Activated CD4-positive, alpha-beta T cell treated with anti-CD3 and anti-CD28 coated beads, Interleukin-2, amount 50 U/mL, for 1 hour (primary cell): ENCODE data around the gene WNK2.

Experiments used
- DNase-seq: peaks from one replicate; pipeline ENCODE4 v3.0.0-alpha.2; 2020

WNK2 gene

GRCh38 chr9:93203026-93203717 is 19.2 kb downstream of the WNK2 start:
- no peak for DNase-seq

- DNase-seq = no peak
Measured at GRCh38 chr9:93203718-93204469, 20.0 kb downstream of the WNK2 start.

GRCh38 chr9:93204470-93205043 is 20.6 kb downstream of the WNK2 start:
- DNase-seq = no peak

DNA sequence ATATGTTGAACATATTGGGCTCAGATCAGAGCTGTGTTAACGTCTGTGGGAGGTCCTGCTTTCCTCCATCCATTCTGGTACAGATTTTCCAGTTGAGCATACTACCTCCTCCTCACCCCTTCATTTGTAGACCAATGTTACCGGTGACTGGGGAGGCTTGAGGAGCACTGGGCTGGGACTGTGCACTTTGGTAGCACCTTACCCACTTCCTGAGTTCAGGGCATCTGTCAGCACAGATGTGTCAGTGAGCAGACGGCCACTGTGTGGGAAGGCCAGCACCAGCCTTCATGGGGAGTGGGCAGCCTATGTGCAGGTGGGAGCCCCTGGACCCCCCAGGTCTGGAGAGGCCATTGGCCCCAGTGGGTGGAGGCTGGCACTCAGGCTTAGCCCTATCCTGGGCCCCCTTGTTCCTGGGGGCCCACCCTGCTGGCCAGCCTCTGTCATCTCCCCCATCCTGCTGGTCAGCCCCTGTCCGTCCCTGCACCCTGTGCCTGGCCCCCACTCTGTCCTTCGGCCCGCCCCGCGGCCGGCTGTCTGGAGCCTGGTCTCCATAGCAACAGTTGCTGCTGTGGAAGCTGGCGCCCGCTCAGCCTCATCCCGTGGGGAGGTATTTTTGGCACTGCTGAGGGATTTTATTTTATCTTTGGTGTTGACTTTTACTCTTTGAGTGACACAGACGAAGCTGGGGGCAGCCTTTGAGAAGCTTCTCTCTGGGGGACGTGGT is 21.3 kb downstream of the WNK2 start:
- no peak for DNase-seq

DNA sequence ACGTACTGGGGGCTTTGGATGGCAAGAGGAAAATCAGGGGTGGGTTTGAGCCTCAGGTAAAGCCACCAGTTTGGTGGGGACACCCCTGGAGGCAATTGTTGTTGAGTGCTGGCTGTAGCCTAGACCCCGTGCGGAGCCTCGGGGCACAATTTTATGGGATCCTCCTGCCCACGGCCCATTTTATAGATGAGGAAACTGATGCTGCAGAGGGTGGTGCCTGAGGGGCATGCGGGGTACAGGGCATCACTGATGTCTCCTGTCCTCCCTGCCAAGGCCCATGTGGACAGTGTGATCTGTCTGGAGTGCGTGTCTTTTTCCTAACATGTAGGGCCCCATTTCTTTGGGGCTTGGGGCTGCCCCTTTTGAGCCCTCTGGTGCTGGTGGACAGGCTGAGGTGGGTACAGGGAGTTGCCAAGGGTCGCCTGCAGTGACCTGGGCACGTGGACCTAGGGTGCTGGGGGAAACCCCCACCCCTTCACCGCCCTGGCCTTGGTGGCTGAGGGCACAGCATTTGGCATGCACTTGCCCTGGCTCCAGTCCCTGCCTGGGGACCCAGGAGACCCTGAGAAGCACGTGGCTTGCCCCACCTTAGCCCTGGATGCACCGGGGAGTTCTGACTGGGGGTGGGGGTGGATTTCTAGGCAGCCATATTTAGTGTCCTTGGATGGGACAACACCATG is 22.1 kb downstream of the WNK2 start:
- DNase-seq = no peak

DNA sequence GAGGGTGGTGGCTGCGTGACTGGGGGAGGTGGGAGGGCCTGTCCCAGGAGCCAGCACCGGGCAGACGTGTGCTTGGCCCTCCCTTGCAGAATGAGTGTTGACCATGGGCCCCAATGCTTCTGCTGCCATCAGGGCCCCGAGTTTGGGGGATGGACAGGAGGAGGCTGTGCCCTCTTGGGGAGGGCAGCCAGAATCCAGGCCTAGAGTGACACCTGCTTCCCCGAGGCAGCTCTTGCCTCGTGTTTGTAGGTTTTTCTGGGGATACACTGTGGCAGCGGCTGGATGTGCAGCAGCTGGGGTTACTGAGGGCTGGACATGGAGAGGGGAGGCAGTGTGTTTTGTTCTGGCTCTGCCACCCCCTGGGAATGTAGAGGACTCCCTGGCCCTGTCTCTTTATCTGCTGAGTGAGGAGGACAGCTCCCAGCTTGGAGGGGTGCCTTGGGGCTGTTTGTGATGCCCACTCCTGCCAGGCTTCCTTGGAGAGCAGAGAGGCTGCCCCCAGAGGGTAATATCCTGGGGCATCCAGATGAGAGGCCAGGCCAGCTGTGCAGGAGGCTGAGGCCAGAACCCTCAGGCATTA is 22.7 kb downstream of the WNK2 start:
- no peak for DNase-seq

DNA sequence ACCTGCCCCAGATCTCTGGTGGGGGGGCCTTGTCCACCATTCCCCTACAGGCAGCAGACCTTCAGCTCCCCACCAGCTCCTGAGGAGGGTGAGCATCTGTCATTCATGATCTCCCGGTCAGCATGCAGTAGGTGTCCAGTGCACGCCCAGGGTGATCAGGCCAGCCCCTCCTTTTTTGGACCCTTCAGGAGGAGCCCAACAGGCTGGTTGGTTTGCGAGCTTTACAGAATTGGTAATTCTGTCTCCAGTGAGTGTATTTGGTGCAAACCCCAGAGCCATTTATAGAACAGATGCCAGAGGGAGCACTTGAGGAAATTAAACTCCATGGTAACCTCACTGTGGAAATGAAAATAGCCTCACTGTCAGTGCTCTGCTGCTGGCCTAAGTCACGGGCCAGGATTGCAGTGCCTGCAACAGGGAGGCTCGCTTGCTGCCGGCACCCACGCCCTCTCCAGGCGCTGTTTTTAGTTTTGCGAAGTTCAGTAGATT is 23.4 kb downstream of the WNK2 start:
- no peak for DNase-seq

DNA sequence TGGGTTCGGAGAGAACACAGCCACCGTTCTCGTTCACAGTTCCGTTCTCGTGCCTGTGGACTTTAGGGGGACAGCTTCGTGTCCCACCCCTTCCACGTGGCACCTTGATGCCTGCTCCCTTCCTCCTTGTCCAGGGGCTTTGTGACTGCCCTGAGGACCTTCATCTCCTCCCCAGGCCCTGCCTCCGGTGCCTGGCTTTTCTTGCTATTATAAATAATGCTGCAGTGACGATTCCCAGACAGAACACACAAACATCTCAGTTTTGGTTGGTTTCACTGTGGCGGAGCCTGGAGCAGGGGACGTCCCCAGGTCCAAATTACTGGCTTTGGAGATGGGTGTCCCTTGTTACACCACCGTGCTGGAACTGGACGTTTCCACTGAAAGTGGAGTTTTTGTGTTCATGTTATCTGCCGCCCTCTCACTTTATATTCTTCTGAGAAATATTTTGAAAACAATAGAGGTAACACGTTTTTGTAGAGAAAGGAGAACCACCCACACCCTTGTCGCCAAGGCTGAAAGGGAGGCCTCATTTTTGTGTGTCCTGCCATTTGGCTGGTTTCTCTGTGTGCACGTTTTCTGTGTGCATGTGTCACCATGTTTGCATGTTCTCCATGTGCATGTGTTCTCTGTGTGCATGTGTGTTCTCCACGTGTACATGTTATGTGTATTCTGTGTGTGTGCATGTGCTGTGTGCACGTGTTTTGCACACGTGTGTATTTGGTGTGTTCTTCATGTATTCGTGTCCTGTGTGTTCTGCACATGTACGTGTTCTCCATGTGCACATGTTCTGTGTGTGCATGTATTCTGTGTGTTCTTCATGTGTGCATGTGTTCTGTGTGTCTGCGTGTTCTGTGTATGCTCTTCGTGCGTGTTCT is 24.2 kb downstream of the WNK2 start:
- DNase-seq = no peak

DNA sequence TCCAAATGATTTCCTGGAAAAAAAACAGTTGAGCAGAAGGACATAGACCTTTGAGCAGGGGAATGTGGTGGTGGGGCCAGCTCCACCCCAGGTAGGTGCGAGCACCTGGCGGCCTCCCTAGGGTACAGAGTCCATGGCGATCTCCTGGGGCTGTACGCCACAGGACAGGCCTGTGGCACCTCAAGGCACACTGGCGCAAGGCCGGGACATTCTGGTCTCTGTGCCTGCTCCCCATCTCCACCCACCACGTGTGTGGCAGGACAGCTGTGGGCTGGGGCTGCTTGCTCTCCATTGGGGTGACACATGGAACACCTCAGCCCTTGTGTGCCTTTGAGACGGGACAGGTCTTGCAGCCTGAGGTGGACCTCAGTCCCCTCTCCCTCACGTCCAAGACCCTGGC is 25.2 kb downstream of the WNK2 start:
- no peak for DNase-seq

DNA sequence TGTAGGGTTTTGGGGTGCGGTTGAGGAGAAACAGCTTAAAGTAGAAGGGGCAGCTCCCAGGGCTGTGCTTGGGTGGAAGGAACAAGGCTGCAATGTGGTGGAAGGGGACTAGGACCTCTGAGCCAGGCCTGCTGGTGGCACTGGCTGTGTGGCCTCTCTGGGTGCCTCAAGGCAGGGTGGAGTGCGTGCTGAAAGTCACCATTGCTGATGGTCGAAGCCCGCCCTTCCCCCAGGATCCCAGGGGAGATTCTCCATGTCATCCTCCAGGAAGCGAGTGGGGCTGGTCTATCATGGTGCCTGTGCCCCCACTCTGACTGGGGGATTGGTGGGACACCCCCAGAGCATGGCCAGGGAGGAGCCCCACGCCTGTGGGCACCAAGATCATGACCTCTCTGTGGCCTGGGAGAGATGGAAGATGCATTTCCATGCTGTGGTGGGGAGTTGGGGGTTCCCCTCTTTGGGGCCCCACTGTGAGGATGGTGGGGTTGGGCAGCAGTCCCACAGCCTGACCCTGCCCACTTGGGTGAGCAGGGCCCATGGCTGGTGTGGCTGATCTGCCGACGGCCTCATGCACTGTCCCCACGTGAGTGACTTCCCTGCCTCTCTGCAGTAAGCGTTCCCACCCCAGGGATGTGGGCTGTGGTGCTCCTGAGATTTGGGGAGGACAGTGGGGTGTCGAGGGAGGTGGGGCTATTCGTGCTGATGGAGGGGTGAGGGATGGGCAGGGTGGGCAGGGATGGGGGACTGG is 25.8 kb downstream of the WNK2 start:
- no peak for DNase-seq

DNA sequence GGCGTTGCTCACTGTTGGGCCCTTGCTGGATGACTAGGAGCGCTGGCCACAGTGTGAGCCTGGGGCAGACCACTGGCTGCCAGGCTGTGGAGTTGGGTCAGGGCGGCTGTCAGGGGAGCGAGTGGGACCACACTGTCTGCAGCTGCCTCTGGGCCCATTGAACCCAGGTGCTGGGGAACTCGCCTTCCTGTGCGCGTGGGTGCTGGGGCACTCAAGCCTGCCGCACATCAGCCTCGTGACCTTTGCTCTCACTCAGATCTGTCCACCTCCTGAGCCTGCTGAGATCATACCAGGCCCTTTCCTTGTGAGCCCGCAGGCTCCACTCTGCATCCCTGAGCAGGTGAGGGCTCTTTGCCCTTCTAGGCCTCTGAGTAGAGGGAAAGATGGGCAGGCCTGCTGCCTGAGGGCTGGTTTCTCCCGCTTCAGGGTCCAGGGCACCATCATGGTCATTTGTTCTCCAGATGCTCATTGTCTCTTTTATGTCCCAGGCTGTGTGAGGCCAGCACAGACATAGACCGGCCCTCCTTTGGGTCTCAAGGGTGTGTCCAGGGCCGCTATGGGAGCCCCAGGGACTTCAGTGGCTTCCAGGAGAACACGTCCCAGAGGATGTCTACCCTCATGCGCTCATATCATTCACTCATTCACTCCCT is 26.5 kb downstream of the WNK2 start:
- no peak for DNase-seq

DNA sequence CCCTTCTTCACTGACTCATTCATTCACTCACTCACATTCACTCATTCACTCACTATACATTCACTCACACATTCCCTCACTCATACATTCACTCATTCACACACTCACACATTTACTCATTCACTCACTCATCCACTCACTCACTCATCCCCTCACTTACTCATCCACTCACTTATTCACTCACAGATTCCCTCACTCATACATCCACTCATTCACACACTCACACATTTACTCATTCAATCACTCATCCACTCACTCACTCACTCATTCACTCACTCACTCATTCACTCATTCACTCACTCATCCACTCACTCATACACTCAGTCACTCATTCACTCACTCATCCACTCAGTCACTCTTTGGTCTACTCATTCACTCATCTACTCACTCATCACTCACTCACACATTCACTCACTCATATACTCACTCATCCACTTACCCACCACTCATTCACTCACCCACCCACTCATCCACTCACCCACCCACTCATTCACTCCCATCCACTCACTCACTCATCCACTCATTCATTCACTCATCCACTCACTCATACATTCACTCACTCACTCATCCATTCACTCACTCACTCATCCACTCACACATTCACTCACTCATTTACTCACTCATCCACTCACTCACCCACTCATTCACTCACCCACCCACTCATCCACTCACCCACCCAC is 27.2 kb downstream of the WNK2 start:
- no peak for DNase-seq

GRCh38 chr9:93211654-93212001 is 27.7 kb downstream of the WNK2 start:
- DNase-seq = no peak

DNA sequence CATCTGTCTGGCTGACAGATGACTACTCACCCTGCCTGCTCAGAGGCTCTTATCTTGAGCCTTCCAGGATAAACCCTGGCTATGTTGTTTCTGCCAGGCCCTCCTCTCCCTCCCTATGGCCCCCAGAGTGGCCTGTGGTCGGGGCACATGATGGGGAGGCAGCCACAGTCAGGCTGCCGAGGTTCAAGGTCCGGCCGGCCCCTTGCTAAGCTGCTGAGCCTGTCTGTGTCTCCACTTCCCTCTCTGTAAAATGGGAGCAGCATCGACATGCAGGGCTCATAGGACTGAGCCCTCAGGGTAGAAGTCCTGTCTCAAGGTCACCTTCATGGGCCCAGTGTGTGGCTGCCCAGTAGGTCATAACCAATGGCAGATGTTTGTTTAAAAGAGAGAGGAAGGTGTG is 28.5 kb downstream of the WNK2 start:
- DNase-seq = no peak

DNA sequence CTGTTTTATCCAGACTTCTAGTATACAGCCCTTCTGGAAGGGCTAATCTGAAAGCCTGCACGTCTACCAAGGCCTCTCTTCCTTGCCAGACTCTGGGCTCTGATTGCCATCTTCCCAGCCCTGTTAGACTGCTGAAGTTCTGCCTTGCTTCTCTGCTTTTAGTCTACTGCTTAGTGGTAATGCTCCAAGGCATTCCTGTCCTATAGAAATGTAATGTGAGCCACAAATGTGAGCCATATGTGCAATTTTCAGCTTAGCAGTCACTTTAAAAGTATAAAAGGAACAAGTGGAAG is 32.1 kb downstream of the WNK2 start:
- DNase-seq = no peak

DNA sequence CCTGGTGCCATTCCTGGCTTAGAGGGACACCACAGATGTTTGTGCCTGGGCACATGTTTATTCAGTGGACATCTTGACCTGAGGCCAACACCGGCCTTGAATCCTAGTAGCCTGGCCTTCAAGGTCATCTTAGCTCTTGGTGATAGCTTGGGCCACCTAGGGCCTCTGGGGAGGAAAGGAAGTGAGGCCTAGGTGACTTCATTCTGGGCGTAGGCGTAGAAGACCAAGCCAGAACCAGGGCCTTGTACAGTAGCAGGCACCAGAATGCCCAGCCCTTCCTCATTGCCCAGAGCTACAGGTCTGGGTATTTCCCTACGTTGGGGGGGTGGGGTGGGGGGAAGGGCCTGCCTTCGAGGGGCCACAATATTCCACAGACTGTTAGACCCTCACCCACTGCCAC is 33.8 kb downstream of the WNK2 start:
- DNase-seq = no peak

- DNase-seq = no peak
Measured at GRCh38 chr9:93218161-93218560, 34.2 kb downstream of the WNK2 start.

DNA sequence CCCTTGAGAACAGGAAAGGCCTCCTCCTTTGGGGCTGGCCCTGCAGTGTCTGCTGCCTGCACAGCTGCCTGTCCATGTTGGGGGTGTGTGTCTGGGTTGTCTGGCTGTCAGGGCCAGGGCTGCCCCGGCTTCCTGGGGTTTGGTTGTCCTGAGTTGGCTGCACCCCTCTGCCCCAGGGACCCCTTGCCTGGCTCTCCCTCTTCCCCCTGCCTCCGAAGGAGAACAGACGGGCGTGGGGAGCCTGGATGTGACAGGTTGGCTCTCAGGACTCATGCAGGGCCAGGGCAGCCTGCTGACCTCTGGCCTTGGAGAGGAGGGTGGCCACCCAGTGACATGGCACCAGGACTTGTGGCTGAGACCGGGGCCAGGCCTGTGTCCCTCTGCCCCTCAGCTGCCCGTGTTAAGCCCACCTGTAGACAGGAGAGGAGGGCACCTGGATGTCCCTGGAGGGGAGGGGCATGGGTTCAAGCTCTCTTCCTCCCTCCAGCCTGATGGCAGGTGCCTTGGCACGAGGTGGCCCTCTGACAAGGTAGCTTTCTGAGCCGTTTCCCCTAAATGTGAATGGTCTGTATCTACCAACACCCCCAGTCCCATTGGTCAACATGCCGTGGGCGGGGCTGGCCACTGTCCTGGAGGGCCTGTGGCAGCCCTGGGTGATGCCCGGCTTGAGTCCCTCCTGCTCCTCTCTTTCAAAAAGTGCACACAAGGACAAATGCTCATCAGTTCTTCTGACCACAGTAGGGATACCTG is 34.9 kb downstream of the WNK2 start:
- DNase-seq = no peak

DNA sequence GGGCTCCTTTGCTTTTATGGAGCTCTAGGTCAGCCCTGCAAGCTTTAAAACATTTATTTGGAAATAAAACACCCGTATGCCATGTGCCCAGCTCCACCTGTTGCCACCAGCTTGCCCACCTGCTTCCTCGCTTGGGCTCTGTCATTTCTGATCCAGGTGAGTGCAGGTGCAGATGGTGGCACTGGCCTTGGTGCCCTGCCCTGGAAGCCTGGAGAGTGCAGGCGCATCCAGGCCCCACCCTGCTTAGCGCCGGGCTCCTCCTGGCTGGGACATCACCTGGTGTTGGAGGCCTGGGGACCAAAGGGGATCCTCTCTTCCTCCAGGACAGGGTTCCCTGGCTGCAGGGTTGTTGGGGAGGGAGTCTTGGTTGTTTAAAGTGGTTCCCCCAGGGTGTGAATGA is 35.8 kb downstream of the WNK2 start:
- no peak for DNase-seq
